ENCODE results near the gene VWC2. TPM values are rescaled to one million over a fixed set of nuclear protein-coding genes. Genes with fewer than 3 reads are reported as not detected.

Gene VWC2
- total RNA-seq, 1 donor: not detected

GRCh38 chr7:49892481-49892880 is 119.0 kb downstream of the VWC2 start:
- H3K27me3 ChIP-seq (ENCODE audit: insufficient read depth, low read length): no peaks in the 10 kb centered on the region
- no peak overlapping the region for H3K4me3 ChIP-seq (ENCODE audit: insufficient read depth, low read length)
- peaks cover 2% of the 10 kb centered on the region for H3K9me3 ChIP-seq (ENCODE audit: low read depth, low read length)
- no peaks in the 10 kb centered on the region for H3K79me2 ChIP-seq (ENCODE audit: insufficient read depth, low read length)
- no peak for DNase-seq (ENCODE audit: insufficient read length, low spot score, missing footprints)
- no peaks in the 10 kb centered on the region for H4K20me1 ChIP-seq (ENCODE audit: insufficient read depth, low read length)
- no peaks in the 10 kb centered on the region for H3K36me3 ChIP-seq (ENCODE audit: insufficient read depth, low read length)
- H3K4me2 ChIP-seq (ENCODE audit: insufficient read depth, low read length): no peak overlapping the region
- H3K27ac ChIP-seq (ENCODE audit: low read depth, low read length): no peak overlapping the region
- TF ChIP-seq, protein P1, sequence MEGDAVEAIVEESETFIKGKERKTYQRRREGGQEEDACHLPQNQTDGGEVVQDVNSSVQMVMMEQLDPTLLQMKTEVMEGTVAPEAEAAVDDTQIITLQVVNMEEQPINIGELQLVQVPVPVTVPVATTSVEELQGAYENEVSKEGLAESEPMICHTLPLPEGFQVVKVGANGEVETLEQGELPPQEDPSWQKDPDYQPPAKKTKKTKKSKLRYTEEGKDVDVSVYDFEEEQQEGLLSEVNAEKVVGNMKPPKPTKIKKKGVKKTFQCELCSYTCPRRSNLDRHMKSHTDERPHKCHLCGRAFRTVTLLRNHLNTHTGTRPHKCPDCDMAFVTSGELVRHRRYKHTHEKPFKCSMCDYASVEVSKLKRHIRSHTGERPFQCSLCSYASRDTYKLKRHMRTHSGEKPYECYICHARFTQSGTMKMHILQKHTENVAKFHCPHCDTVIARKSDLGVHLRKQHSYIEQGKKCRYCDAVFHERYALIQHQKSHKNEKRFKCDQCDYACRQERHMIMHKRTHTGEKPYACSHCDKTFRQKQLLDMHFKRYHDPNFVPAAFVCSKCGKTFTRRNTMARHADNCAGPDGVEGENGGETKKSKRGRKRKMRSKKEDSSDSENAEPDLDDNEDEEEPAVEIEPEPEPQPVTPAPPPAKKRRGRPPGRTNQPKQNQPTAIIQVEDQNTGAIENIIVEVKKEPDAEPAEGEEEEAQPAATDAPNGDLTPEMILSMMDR (IDR thresholded peaks at IDR 0.05; ENCODE audit: extremely low read depth, low read depth, low read length): no peak
- no peak overlapping the region for H2AFZ ChIP-seq (ENCODE audit: low read length)
- H3K4me1 ChIP-seq (ENCODE audit: insufficient read depth, low read length): no peaks in the 10 kb centered on the region

- Histone ChIP-seq H3K9me3 (ENCODE audit: low read depth, low read length) (peaks cover 2% of the 10 kb centered on the region), H3K4me1 (ENCODE audit: insufficient read depth, low read length) (no peaks in the 10 kb centered on the region), H3K27me3 (ENCODE audit: insufficient read depth, low read length) (no peaks in the 10 kb centered on the region), H4K20me1 (ENCODE audit: insufficient read depth, low read length) (no peaks in the 10 kb centered on the region), H3K4me2 (ENCODE audit: insufficient read depth, low read length) (no peak overlapping the region), H3K36me3 (ENCODE audit: insufficient read depth, low read length) (no peaks in the 10 kb centered on the region), H3K27ac (ENCODE audit: low read depth, low read length) (no peak overlapping the region), H2AFZ (ENCODE audit: low read length) (no peak overlapping the region), H3K79me2 (ENCODE audit: insufficient read depth, low read length) (no peaks in the 10 kb centered on the region), H3K4me3 (ENCODE audit: insufficient read depth, low read length) (no peak overlapping the region)
- TF ChIP-seq, protein P1 (IDR thresholded peaks at IDR 0.05; ENCODE audit: extremely low read depth, low read depth, low read length): no peak
- DNase-seq (ENCODE audit: insufficient read length, low spot score, missing footprints): no peak
Observed at GRCh38 chr7:49893131-49893530, 119.7 kb downstream of the VWC2 start.

GRCh38 chr7:49894543-49894942 is 121.1 kb downstream of the VWC2 start:
- no peak for DNase-seq (ENCODE audit: insufficient read length, low spot score, missing footprints)
- Histone ChIP-seq H3K79me2 (ENCODE audit: insufficient read depth, low read length) (no peaks in the 10 kb centered on the region), H3K4me3 (ENCODE audit: insufficient read depth, low read length) (no peak overlapping the region), H3K4me1 (ENCODE audit: insufficient read depth, low read length) (no peaks in the 10 kb centered on the region), H3K27me3 (ENCODE audit: insufficient read depth, low read length) (no peaks in the 10 kb centered on the region), H3K27ac (ENCODE audit: low read depth, low read length) (no peak overlapping the region), H3K36me3 (ENCODE audit: insufficient read depth, low read length) (no peaks in the 10 kb centered on the region), H2AFZ (ENCODE audit: low read length) (no peak overlapping the region), H3K9me3 (ENCODE audit: low read depth, low read length) (no peaks in the 10 kb centered on the region), H4K20me1 (ENCODE audit: insufficient read depth, low read length) (no peaks in the 10 kb centered on the region), H3K4me2 (ENCODE audit: insufficient read depth, low read length) (no peak overlapping the region)
- TF ChIP-seq, protein P1 (IDR thresholded peaks at IDR 0.05; ENCODE audit: extremely low read depth, low read depth, low read length): no peak

DNA sequence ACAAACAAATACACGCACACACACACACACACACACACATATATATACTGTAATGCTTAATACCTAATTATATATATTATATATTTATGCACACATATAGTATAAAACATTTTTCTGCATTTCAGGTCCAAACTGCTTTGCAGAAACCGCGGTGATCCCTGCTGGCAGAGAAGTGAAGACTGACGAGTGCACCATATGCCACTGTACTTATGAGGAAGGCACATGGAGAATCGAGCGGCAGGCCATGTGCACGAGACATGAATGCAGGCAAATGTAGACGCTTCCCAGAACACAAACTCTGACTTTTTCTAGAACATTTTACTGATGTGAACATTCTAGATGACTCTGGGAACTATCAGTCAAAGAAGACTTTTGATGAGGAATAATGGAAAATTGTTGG is 138.5 kb downstream of the VWC2 start:
- H3K79me2 ChIP-seq (ENCODE audit: insufficient read depth, low read length): no peaks in the 10 kb centered on the region
- TF ChIP-seq, protein P1 (IDR thresholded peaks at IDR 0.05; ENCODE audit: extremely low read depth, low read depth, low read length): no peak
- no peak overlapping the region for H2AFZ ChIP-seq (ENCODE audit: low read length)
- no peaks in the 10 kb centered on the region for H3K9me3 ChIP-seq (ENCODE audit: low read depth, low read length)
- H3K27ac ChIP-seq (ENCODE audit: low read depth, low read length): no peak overlapping the region
- no peaks in the 10 kb centered on the region for H3K27me3 ChIP-seq (ENCODE audit: insufficient read depth, low read length)
- H4K20me1 ChIP-seq (ENCODE audit: insufficient read depth, low read length): no peaks in the 10 kb centered on the region
- DNase-seq (ENCODE audit: insufficient read length, low spot score, missing footprints): no peak
- no peaks in the 10 kb centered on the region for H3K36me3 ChIP-seq (ENCODE audit: insufficient read depth, low read length)
- H3K4me1 ChIP-seq (ENCODE audit: insufficient read depth, low read length): no peaks in the 10 kb centered on the region
- no peak overlapping the region for H3K4me2 ChIP-seq (ENCODE audit: insufficient read depth, low read length)
- no peak overlapping the region for H3K4me3 ChIP-seq (ENCODE audit: insufficient read depth, low read length)
